ENCODE data around the gene ASAH2B.
"Not testable (repeated sequence)": the region's sequence is repeated elsewhere in the genome, so short reads cannot be mapped to it uniquely, and the experiment has no call there.

GRCh38 chr10:50782017-50782416 is 42.3 kb downstream of the ASAH2B start:
- not testable (repeated sequence) for TF ChIP-seq POLR2AphosphoS5, POLR2A, CTCF (IDR thresholded peaks at IDR 0.05)
